CD8-positive, alpha-beta memory T cell (primary cell): ENCODE data around the gene CBX3. TPM values are rescaled to one million over a fixed set of nuclear protein-coding genes. Genes with fewer than 3 reads are reported as not detected.

Experiments
- CTCF ChIA-PET: fragments of 350-600 bp; sonication (Branson Sonifier 250); formaldehyde crosslinking; loops from one replicate; lab custom pipeline; 2021; ENCODE audit warnings: antibody characterized with exemption; lab: Charles Lee
- POLR2A ChIA-PET: fragments of 350-600 bp; sonication (Branson Sonifier 250); formaldehyde crosslinking; loops from one replicate; lab custom pipeline; 2021; ENCODE audit warnings: antibody characterized with exemption; lab: Charles Lee
- DNase-seq, 5 donors: peaks; one replicate each; pipeline versions ENCODE4 v3.0.0 to v3.0.0-alpha.2; 2020 to 2022; ENCODE audit warnings: mixed read lengths in 1 of 5
- H3K27ac ChIP-seq: one replicate; pipeline ENCODE4 v1.7.0; 2013; ENCODE audit warnings: low read depth, mild to moderate bottlenecking, low read length, moderate library complexity
- H3K27me3 ChIP-seq: 2 replicates; pipeline ENCODE4 v1.7.0; 2013; ENCODE audit warnings: low read length, mild to moderate bottlenecking; ENCODE audit not compliant: insufficient read depth, poor library complexity, severe bottlenecking
- H3K36me3 ChIP-seq: 2 replicates; pipeline ENCODE4 v1.7.0; 2013; ENCODE audit warnings: mild to moderate bottlenecking, low read length, moderate library complexity; ENCODE audit not compliant: insufficient read depth
- H3K4me1 ChIP-seq: 2 replicates; pipeline ENCODE4 v1.7.0; 2013; ENCODE audit warnings: mild to moderate bottlenecking, low read length, moderate library complexity; ENCODE audit not compliant: insufficient read depth
- H3K4me3 ChIP-seq: 2 replicates; pipeline ENCODE4 v1.7.0; 2013; ENCODE audit warnings: mild to moderate bottlenecking, low read length
- H3K9me3 ChIP-seq: 2 replicates; pipeline ENCODE4 v1.7.0; 2013; ENCODE audit warnings: mild to moderate bottlenecking, low read length
- H3K27ac Mint-ChIP-seq, 8 donors: one replicate each; pipeline ENCODE4 v1.8.0; 2020 to 2021; ENCODE audit warnings: mixed read lengths in 8 of 8, mild to moderate bottlenecking in 6 of 8, inconsistent platforms in 3 of 8, moderate library complexity in 3 of 8
- H3K27me3 Mint-ChIP-seq, 2 donors: one replicate each; pipeline ENCODE4 v1.8.0; 2020 to 2021; ENCODE audit warnings: mixed read lengths in 2 of 2, mild to moderate bottlenecking in 1 of 2, moderate library complexity in 1 of 2
- H3K36me3 Mint-ChIP-seq, 3 donors: one replicate each; pipeline ENCODE4 v1.8.0; 2020 to 2021; ENCODE audit warnings: mixed read lengths in 3 of 3, inconsistent platforms in 1 of 3, mild to moderate bottlenecking in 1 of 3
- H3K4me1 Mint-ChIP-seq, 3 donors: one replicate each; pipeline ENCODE4 v1.8.0; 2020 to 2021; ENCODE audit warnings: mixed read lengths in 3 of 3, inconsistent platforms in 1 of 3, mild to moderate bottlenecking in 1 of 3
- H3K4me3 Mint-ChIP-seq, 7 donors: one replicate each; pipeline ENCODE4 v1.8.0; 2020 to 2021; ENCODE audit warnings: mixed read lengths in 7 of 7, mild to moderate bottlenecking in 6 of 7, moderate library complexity in 4 of 7, inconsistent platforms in 2 of 7
- H3K9me3 Mint-ChIP-seq, 5 donors: one replicate each; pipeline ENCODE4 v1.8.0; 2020 to 2022; ENCODE audit warnings: mixed read lengths in 5 of 5, mild to moderate bottlenecking in 3 of 5, moderate library complexity in 2 of 5, inconsistent platforms in 1 of 5
- polyA plus RNA-seq: library from polyadenylated mRNA; unstranded; fragments of 300-500 nt; fragmentation: Illumina TruSeq; gene quantifications from one replicate; pipeline ENCODE4 v1.2.3, GENCODE V29; 2021
- total RNA-seq, 2 experiments: library from RNA; stranded (reverse); gene quantifications; one replicate each; pipeline ENCODE4 v1.2.3, GENCODE V29; 2021

Gene CBX3
- total and polyA plus RNA-seq, 3 experiments from 2014 or later, result 107 to 296 (median 293) TPM

GRCh38 chr7:26188957-26189541 lies 12.5 kb upstream of the CBX3 start:
- POLR2A ChIA-PET, result interaction anchor here (1.4 to 3.7 kb wide), 4 partner anchors 10 to 37 kb away, joined by 4 to 50 read pairs (median 6); partner anchors contain the start of genes CBX3, HNRNPA2B1 and NFE2L3
- no peaks in the 10 kb centered on the region for H3K9me3 Mint-ChIP-seq
- CTCF ChIA-PET, result interaction anchor here (0.8 to 3.8 kb wide), 4 partner anchors 9 to 99 kb away, joined by 3 to 19 read pairs (median 12); partner anchors contain the start of gene NFE2L3
- H3K36me3 Mint-ChIP-seq, result peaks cover 32 to 83% (median 48%) of the 10 kb centered on the region in 3 donors
- no peaks in the 10 kb centered on the region for H3K27me3 Mint-ChIP-seq
- Histone ChIP-seq H3K36me3 (peaks cover 45% of the 10 kb centered on the region), H3K27ac (no peak overlapping the region), H3K27me3 (no peaks in the 10 kb centered on the region), H3K9me3 (no peaks in the 10 kb centered on the region), H3K4me1 (peaks cover 51% of the 10 kb centered on the region), H3K4me3 (no peak overlapping the region)
- H3K4me1 Mint-ChIP-seq, result peaks cover 86 to 100% (median 99%) of the 10 kb centered on the region in 3 donors
- DNase-seq, result no peak
- peak overlapping the region in 1 of 7 donors; percentile 3 for H3K4me3 Mint-ChIP-seq
- H3K27ac Mint-ChIP-seq, result peak overlapping the region in 4 of 8 donors; percentile 36 to 87 (median 60)

- Mint-ChIP-seq H3K9me3 (no peaks in the 10 kb centered on the region), H3K4me3 (peak overlapping the region in 1 of 7 donors; percentile 19), H3K36me3 (peaks cover 29 to 85% (median 49%) of the 10 kb centered on the region in 3 donors), H3K27ac (peak overlapping the region in 2 of 8 donors; percentile 18 to 87), H3K4me1 (peaks cover 88 to 100% (median 99%) of the 10 kb centered on the region in 3 donors), H3K27me3 (no peaks in the 10 kb centered on the region)
- Histone ChIP-seq H3K27me3 (no peaks in the 10 kb centered on the region), H3K4me3 (no peak overlapping the region), H3K27ac (no peak overlapping the region), H3K36me3 (peaks cover 49% of the 10 kb centered on the region), H3K9me3 (no peaks in the 10 kb centered on the region), H3K4me1 (peaks cover 57% of the 10 kb centered on the region)
- ChIA-PET CTCF (interaction anchor here (1.2 to 3.8 kb wide), 3 partner anchors 9 to 100 kb away, joined by 4 to 19 read pairs (median 19); partner anchors contain the start of gene NFE2L3), POLR2A (interaction anchor here (1.4 to 3.7 kb wide), 3 partner anchors 9 to 38 kb away, joined by 4 to 50 read pairs (median 8); partner anchors contain the start of genes CBX3, HNRNPA2B1 and NFE2L3)
- DNase-seq, result no peak
Observed at GRCh38 chr7:26189697-26190096, 11.8 kb upstream of the CBX3 start.

GRCh38 chr7:26190417-26190869 lies 11.1 kb upstream of the CBX3 start:
- Histone ChIP-seq H3K4me3 (no peak overlapping the region), H3K4me1 (peaks cover 58% of the 10 kb centered on the region)
- H3K4me3 Mint-ChIP-seq, result peak overlapping the region in 4 of 7 donors; percentile 7 to 38 (median 30)

GRCh38 chr7:26191233-26191973 lies 10.1 kb upstream of the CBX3 start:
- peak overlapping the region in 6 of 7 donors; percentile 7 to 78 (median 44) for H3K4me3 Mint-ChIP-seq
- POLR2A ChIA-PET, result interaction anchor here (0.5 to 2.1 kb wide), 10 partner anchors 9 to 100 kb away, joined by 3 to 8 read pairs (median 3); partner anchors contain the start of genes CBX3, HNRNPA2B1 and NFE2L3
- Histone ChIP-seq H3K9me3 (no peaks in the 10 kb centered on the region), H3K27ac (no peak overlapping the region), H3K36me3 (peaks cover 63% of the 10 kb centered on the region), H3K27me3 (no peaks in the 10 kb centered on the region), H3K4me1 (peaks cover 67% of the 10 kb centered on the region), H3K4me3 (no peak overlapping the region)
- H3K36me3 Mint-ChIP-seq, result peaks cover 34 to 92% (median 53%) of the 10 kb centered on the region in 3 donors
- H3K27ac Mint-ChIP-seq, result peak overlapping the region in 6 of 8 donors; percentile 53 to 92 (median 80)
- CTCF ChIA-PET, result interaction anchor here (0.7 to 10.1 kb wide), 8 partner anchors 12 to 299 kb away, joined by 3 to 94 read pairs (median 7); partner anchors contain the start of gene NFE2L3
- H3K4me1 Mint-ChIP-seq, result peaks cover 89 to 100% (median 99%) of the 10 kb centered on the region in 3 donors
- no peaks in the 10 kb centered on the region for H3K9me3 Mint-ChIP-seq
- DNase-seq, result no peak
- H3K27me3 Mint-ChIP-seq, result no peaks in the 10 kb centered on the region

More at GRCh38 chr7:26190417-26190869, 11.1 kb upstream of the CBX3 start:
- Histone ChIP-seq H3K27ac (no peak overlapping the region), H3K27me3 (no peaks in the 10 kb centered on the region), H3K36me3 (peaks cover 54% of the 10 kb centered on the region), H3K9me3 (no peaks in the 10 kb centered on the region)
- Mint-ChIP-seq H3K36me3 (peaks cover 26 to 86% (median 48%) of the 10 kb centered on the region in 3 donors), H3K4me1 (peaks cover 87 to 100% (median 99%) of the 10 kb centered on the region in 3 donors), H3K27me3 (no peaks in the 10 kb centered on the region), H3K9me3 (no peaks in the 10 kb centered on the region), H3K27ac (peak overlapping the region in 7 of 8 donors; percentile 50 to 87 (median 71))
- CTCF ChIA-PET, result interaction anchor here (0.7 to 10.1 kb wide), 4 partner anchors 16 to 111 kb away, joined by 3 to 94 read pairs (median 22); partner anchors contain the start of gene NFE2L3
- POLR2A ChIA-PET, result interaction anchor here (0.8 to 1.4 kb wide), 3 partner anchors 11 to 38 kb away, joined by 3 to 4 read pairs (median 3); partner anchors contain the start of genes CBX3 and NFE2L3
- DNase-seq, result no peak

GRCh38 chr7:26191974-26192479 lies 9.5 kb upstream of the CBX3 start:
- H3K27me3 Mint-ChIP-seq, result no peaks in the 10 kb centered on the region
- DNase-seq, result no peak
- ChIA-PET CTCF (interaction anchor here (0.7 to 10.1 kb wide), 9 partner anchors 11 to 299 kb away, joined by 3 to 94 read pairs (median 5); partner anchors contain the start of gene NFE2L3), POLR2A (interaction anchor here (0.5 to 2.1 kb wide), 8 partner anchors 8 to 99 kb away, joined by 3 to 8 read pairs (median 4); partner anchors contain the start of genes CBX3, HNRNPA2B1 and NFE2L3)
- Histone ChIP-seq H3K9me3 (no peaks in the 10 kb centered on the region), H3K36me3 (peaks cover 70% of the 10 kb centered on the region), H3K27me3 (no peaks in the 10 kb centered on the region), H3K27ac (no peak overlapping the region), H3K4me1 (peaks cover 74% of the 10 kb centered on the region), H3K4me3 (no peak overlapping the region)
- H3K36me3 Mint-ChIP-seq, result peaks cover 40 to 94% (median 58%) of the 10 kb centered on the region in 3 donors
- H3K4me1 Mint-ChIP-seq, result peaks cover 91 to 100% (median 99%) of the 10 kb centered on the region in 3 donors
- H3K9me3 Mint-ChIP-seq, result no peaks in the 10 kb centered on the region
- H3K27ac Mint-ChIP-seq, result peak overlapping the region; percentile 1 to 92 (median 88)
- H3K4me3 Mint-ChIP-seq, result peak overlapping the region; percentile 38 to 86 (median 77)

- Histone ChIP-seq H3K27ac (no peak overlapping the region), H3K27me3 (no peaks in the 10 kb centered on the region), H3K9me3 (no peaks in the 10 kb centered on the region), H3K4me3 (no peak overlapping the region), H3K4me1 (peaks cover 76% of the 10 kb centered on the region), H3K36me3 (peaks cover 75% of the 10 kb centered on the region)
- ChIA-PET CTCF (interaction anchor here (0.7 to 10.1 kb wide), 10 partner anchors 10 to 300 kb away, joined by 3 to 94 read pairs (median 4); partner anchors contain the start of gene NFE2L3), POLR2A (interaction anchor here (0.5 to 2.7 kb wide), 11 partner anchors 7 to 100 kb away, joined by 3 to 12 read pairs (median 5); partner anchors contain the start of genes CBX3, HNRNPA2B1 and NFE2L3)
- H3K4me1 Mint-ChIP-seq, result peaks cover 91 to 100% (median 99%) of the 10 kb centered on the region in 3 donors
- H3K4me3 Mint-ChIP-seq, result peak overlapping the region; percentile 56 to 86 (median 77)
- no peak for DNase-seq
- H3K27me3 Mint-ChIP-seq, result no peaks in the 10 kb centered on the region
- H3K9me3 Mint-ChIP-seq, result no peaks in the 10 kb centered on the region
- H3K36me3 Mint-ChIP-seq, result peaks cover 44 to 97% (median 61%) of the 10 kb centered on the region in 3 donors
- peak overlapping the region; percentile 69 to 93 (median 88) for H3K27ac Mint-ChIP-seq
Observed at GRCh38 chr7:26192485-26193087, 9.0 kb upstream of the CBX3 start.
